ENCODE results near the gene LDHA. TPM values are rescaled to one million over a fixed set of nuclear protein-coding genes. Genes with fewer than 3 reads are reported as not detected.

Gene LDHA
- total RNA-seq, result 100 to 1,000 TPM; 217 to 275 (median 228) TPM
- 194 TPM for total RNA-seq (2013)

DNA sequence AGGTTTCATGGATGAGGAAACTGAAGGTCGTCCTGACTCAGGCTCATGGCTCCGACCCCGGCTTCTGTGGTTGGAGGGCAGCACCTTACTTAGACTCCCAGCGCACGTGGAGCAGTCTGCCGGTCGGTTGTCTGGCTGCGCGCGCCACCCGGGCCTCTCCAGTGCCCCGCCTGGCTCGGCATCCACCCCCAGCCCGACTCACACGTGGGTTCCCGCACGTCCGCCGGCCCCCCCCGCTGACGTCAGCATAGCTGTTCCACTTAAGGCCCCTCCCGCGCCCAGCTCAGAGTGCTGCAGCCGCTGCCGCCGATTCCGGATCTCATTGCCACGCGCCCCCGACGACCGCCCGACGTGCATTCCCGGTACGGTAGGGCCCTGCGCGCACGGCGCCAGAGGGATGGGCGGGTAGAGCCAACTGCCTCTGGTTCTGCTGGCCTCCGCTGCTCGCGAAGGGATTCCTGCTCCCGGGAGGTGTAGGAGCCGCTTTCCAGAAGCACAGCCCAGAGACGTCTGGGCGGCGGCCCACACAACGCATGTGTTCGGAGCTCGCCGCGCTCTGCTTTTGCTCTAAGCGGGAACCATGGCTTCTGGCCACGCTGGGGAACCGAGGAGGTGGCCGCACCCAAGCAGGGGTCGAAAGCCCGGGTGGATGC lies at the start of gene LDHA:
TSS of gene LDHA (plus strand) at position 289 of the 653 bp plus-strand sequence. CDS start 2,280 bp downstream, outside the sequence.
- Histone ChIP-seq H3K27ac (ENCODE audit: low read length) (peak within 1 kb of the TSS; percentile 78), H3K27me3 (ENCODE audit: control insufficient read depth, insufficient read depth, low read length) (no peaks in the 10 kb centered on the region), H3K4me3 (ENCODE audit: low read length) (peak within 1 kb of the TSS; percentile 83), H3K9me3 (ENCODE audit: control insufficient read depth, insufficient read depth, low read length) (no peaks in the 10 kb centered on the region), H3K4me1 (ENCODE audit: control insufficient read depth, insufficient read depth, low read length) (peaks cover 24% of the 10 kb centered on the region), H3K36me3 (ENCODE audit: control insufficient read depth, insufficient read depth, low read length) (peaks cover 22% of the 10 kb centered on the region)
- ATAC-seq (peak; percentile 80 to 92 (median 83)), DNase-seq (peak; percentile 98)
- peak within 1 kb of the TSS; percentile 98 for H3K4me3 Mint-ChIP-seq
- H3K4me1 Mint-ChIP-seq, result peaks cover 32 to 45% of the 10 kb centered on the region in 2 donors
- TF ChIP-seq, protein P1, sequence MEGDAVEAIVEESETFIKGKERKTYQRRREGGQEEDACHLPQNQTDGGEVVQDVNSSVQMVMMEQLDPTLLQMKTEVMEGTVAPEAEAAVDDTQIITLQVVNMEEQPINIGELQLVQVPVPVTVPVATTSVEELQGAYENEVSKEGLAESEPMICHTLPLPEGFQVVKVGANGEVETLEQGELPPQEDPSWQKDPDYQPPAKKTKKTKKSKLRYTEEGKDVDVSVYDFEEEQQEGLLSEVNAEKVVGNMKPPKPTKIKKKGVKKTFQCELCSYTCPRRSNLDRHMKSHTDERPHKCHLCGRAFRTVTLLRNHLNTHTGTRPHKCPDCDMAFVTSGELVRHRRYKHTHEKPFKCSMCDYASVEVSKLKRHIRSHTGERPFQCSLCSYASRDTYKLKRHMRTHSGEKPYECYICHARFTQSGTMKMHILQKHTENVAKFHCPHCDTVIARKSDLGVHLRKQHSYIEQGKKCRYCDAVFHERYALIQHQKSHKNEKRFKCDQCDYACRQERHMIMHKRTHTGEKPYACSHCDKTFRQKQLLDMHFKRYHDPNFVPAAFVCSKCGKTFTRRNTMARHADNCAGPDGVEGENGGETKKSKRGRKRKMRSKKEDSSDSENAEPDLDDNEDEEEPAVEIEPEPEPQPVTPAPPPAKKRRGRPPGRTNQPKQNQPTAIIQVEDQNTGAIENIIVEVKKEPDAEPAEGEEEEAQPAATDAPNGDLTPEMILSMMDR (IDR thresholded peaks at IDR 0.05), result no peak
- H3K27me3 Mint-ChIP-seq (ENCODE audit: low read depth in 2 of 2), result no peaks in the 10 kb centered on the region
- intact Hi-C loops (cut with micrococcal nuclease), result loop anchor here (1.0 to 10.0 kb wide), 2 partner anchors 10 to 240 kb away; partner anchors contain the start of gene SPTY2D1
- no peaks in the 10 kb centered on the region for H3K36me3 Mint-ChIP-seq
- no peaks in the 10 kb centered on the region for H3K9me3 Mint-ChIP-seq
- H3K27ac Mint-ChIP-seq, result peak within 1 kb of the TSS; percentile 96
- under 1% methylated on average over 60 of the region's 60 CpGs for WGBS (ENCODE audit: insufficient coverage)

DNA sequence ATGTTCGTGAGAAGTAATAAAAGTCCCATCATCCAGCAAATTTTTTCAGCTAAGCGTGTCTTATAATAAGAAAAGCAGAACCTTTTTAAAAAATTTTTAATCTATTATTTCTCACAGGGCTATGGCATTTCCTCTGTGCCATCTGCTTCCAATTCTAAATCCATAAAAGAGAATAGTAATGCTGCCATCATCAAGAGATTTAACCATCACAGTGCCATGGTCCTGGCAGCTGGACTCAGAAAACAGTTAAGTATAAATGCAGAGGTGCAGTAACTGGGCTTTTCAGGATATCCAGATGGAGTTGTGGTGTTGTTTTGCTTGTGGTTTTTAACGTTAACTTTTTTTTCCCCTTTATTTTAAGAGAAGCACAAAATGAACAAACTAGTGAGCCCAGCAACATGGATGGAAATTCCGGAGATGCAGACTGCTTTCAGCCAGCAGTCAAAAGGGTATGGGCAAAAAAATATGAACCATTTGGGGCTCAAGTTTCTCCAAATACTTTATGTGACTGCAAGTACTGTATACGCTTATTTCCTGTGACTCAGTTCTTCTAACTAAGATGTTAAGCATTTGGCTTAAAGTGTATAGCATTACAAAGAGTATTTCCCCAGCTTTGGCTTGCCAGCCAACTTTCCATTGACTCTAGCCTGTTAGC lies 46.8 kb upstream of the LDHA start:
- Histone ChIP-seq H3K9me3 (ENCODE audit: control insufficient read depth, insufficient read depth, low read length) (no peaks in the 10 kb centered on the region), H3K4me3 (ENCODE audit: low read length) (no peak overlapping the region), H3K27me3 (ENCODE audit: control insufficient read depth, insufficient read depth, low read length) (no peaks in the 10 kb centered on the region), H3K27ac (ENCODE audit: low read length) (no peak overlapping the region), H3K36me3 (ENCODE audit: control insufficient read depth, insufficient read depth, low read length) (peaks cover 41% of the 10 kb centered on the region), H3K4me1 (ENCODE audit: control insufficient read depth, insufficient read depth, low read length) (no peaks in the 10 kb centered on the region)
- peak overlapping the region in 1 of 2 donors; percentile 71 for H3K27ac Mint-ChIP-seq
- whole genome bisulfite sequencing (ENCODE audit: insufficient coverage), result 95% methylated on average over 3 of the region's 5 CpGs
- no peak overlapping the region for H3K4me3 Mint-ChIP-seq
- H3K27me3 Mint-ChIP-seq (ENCODE audit: low read depth in 2 of 2), result no peaks in the 10 kb centered on the region
- TF ChIP-seq, protein P1 (IDR thresholded peaks at IDR 0.05), result no peak
- H3K4me1 Mint-ChIP-seq, result peaks cover 0 to 9% of the 10 kb centered on the region in 2 donors
- intact Hi-C loops (cut with micrococcal nuclease), result no loop called here
- ATAC-seq, result peak in 1 of 3 donors; percentile 26
- H3K36me3 Mint-ChIP-seq, result peaks cover 28% of the 10 kb centered on the region
- no peak for DNase-seq
- no peaks in the 10 kb centered on the region for H3K9me3 Mint-ChIP-seq

DNA sequence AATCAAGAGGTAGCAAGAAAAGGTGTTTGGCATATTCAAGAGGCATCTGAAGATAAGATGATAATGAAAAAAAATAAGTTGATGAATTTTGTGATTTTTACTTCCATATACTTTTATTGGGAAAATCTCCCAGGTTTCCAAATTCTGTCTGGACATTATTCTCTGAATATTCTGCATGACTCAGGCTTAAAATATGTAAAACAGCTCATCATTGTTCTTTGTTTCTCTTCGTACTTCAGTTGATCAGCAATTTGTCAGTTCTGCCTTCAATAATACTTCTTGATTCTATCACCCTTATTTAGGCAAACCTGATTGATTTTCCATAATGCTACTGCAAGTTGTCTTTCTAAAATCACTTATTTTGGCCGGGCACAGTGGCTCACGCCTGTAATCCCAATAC lies 41.8 kb upstream of the LDHA start:
- TF ChIP-seq, protein P1 (IDR thresholded peaks at IDR 0.05), result no peak

More for the DNA sequence above, 41.8 kb upstream of the LDHA start:
- no peaks in the 10 kb centered on the region for H3K4me1 ChIP-seq (ENCODE audit: control insufficient read depth, insufficient read depth, low read length)
- no peak overlapping the region for H3K27ac ChIP-seq (ENCODE audit: low read length)
- no peak for DNase-seq
- no peak overlapping the region for H3K4me3 ChIP-seq (ENCODE audit: low read length)
- no peaks in the 10 kb centered on the region for H3K9me3 Mint-ChIP-seq
- intact Hi-C loops (cut with micrococcal nuclease), result no loop called here
- H3K27me3 Mint-ChIP-seq (ENCODE audit: low read depth in 2 of 2), result no peaks in the 10 kb centered on the region
- peaks cover 0 to 8% of the 10 kb centered on the region in 2 donors for H3K4me1 Mint-ChIP-seq
- no peaks in the 10 kb centered on the region for H3K27me3 ChIP-seq (ENCODE audit: control insufficient read depth, insufficient read depth, low read length)
- WGBS (ENCODE audit: insufficient coverage), result 100% methylated on average over 3 of the region's 3 CpGs
- H3K4me3 Mint-ChIP-seq, result no peak overlapping the region
- no peak overlapping the region for H3K27ac Mint-ChIP-seq
- peaks cover 28% of the 10 kb centered on the region for H3K36me3 Mint-ChIP-seq
- no peaks in the 10 kb centered on the region for H3K9me3 ChIP-seq (ENCODE audit: control insufficient read depth, insufficient read depth, low read length)
- ATAC-seq, result no peak
- peaks cover 52% of the 10 kb centered on the region for H3K36me3 ChIP-seq (ENCODE audit: control insufficient read depth, insufficient read depth, low read length)
